Endothelial cell (in vitro differentiated cells): ENCODE results near the gene GUCY1A1. TPM values are rescaled to one million over a fixed set of nuclear protein-coding genes. Genes with fewer than 3 reads are reported as not detected.
A peak's percentile ranks its signal among the peaks of the same experiment; 100 is the strongest.

Experiments
- DNase-seq: peaks from one replicate; pipeline ENCODE4 v3.0.0; 2021; ENCODE audit warnings: low spot score
- H3K27ac Mint-ChIP-seq: one replicate; pipeline ENCODE4 v1.8.0; 2021; ENCODE audit warnings: mixed read lengths, inconsistent platforms; ENCODE audit not compliant: unreplicated experiment
- H3K27me3 Mint-ChIP-seq: one replicate; pipeline ENCODE4 v1.8.0; 2021; ENCODE audit warnings: mild to moderate bottlenecking, moderate library complexity, mixed read lengths, inconsistent platforms; ENCODE audit not compliant: unreplicated experiment
- H3K36me3 Mint-ChIP-seq: one replicate; pipeline ENCODE4 v1.8.0; 2021; ENCODE audit warnings: mild to moderate bottlenecking, low read depth, mixed read lengths, inconsistent platforms; ENCODE audit not compliant: unreplicated experiment
- H3K4me1 Mint-ChIP-seq: one replicate; pipeline ENCODE4 v1.8.0; 2021; ENCODE audit warnings: mild to moderate bottlenecking, mixed read lengths, inconsistent platforms; ENCODE audit not compliant: unreplicated experiment
- H3K4me3 Mint-ChIP-seq: one replicate; pipeline ENCODE4 v1.8.0; 2021; ENCODE audit warnings: mild to moderate bottlenecking, mixed read lengths, inconsistent platforms; ENCODE audit not compliant: unreplicated experiment
- H3K9me3 Mint-ChIP-seq: one replicate; pipeline ENCODE4 v1.8.0; 2021; ENCODE audit warnings: mixed read lengths, inconsistent platforms; ENCODE audit not compliant: unreplicated experiment
- CTCF ChIP-seq: fragments of 200-600 bp; sonication (generic); IDR thresholded peaks from one replicate; pipeline ENCODE4 v1.5.0; 2021; ENCODE audit warnings: antibody characterized with exemption; ENCODE audit not compliant: unreplicated experiment
- total RNA-seq: library from RNA; stranded (reverse); fragmentation: NEBNext Ultra II Directional; extraction: Animal tissue kit (Norgen Biotek cat#: 25700); gene quantifications from one replicate; pipeline ENCODE4 v1.2.1, GENCODE V29; 2021; ENCODE audit not compliant: unreplicated experiment

GUCY1A1 gene
- total RNA-seq, 1 donor from 2014 or later, result not detected

- H3K4me1 Mint-ChIP-seq, result peaks cover 2% of the 10 kb centered on the region
- peak; percentile 84 for DNase-seq
- H3K27me3 Mint-ChIP-seq, result no peaks in the 10 kb centered on the region
- H3K27ac Mint-ChIP-seq, result no peak within 1 kb of the TSS
- H3K4me3 Mint-ChIP-seq, result peak within 1 kb of the TSS; percentile 53
- H3K9me3 Mint-ChIP-seq, result no peaks in the 10 kb centered on the region
- no peak for TF ChIP-seq CTCF
- H3K36me3 Mint-ChIP-seq, result no peaks in the 10 kb centered on the region
Observed at GRCh38 chr4:155758481-155759371, 92.1 kb downstream of the GUCY1A1 start, which contains the start of gene GUCY1B1. Gene GUCY1B1 (plus strand): TSS chr4:155759021. CDS start chr4:155759141, 120 bp downstream.

GRCh38 chr4:155759372-155760252 lies 93.0 kb downstream of the GUCY1A1 start:
- DNase-seq, result peak; percentile 42
- Mint-ChIP-seq H3K27ac (no peak overlapping the region), H3K4me3 (no peak overlapping the region), H3K36me3 (no peaks in the 10 kb centered on the region), H3K27me3 (no peaks in the 10 kb centered on the region), H3K9me3 (no peaks in the 10 kb centered on the region), H3K4me1 (peaks cover 2% of the 10 kb centered on the region)
- TF ChIP-seq CTCF, result no peak

- Mint-ChIP-seq H3K36me3 (no peaks in the 10 kb centered on the region), H3K4me1 (peaks cover 2% of the 10 kb centered on the region)
Observed at GRCh38 chr4:155761047-155761446, 94.4 kb downstream of the GUCY1A1 start.

GRCh38 chr4:155761916-155762315 lies 95.3 kb downstream of the GUCY1A1 start:
- Mint-ChIP-seq H3K4me3 (no peak overlapping the region), H3K27ac (no peak overlapping the region), H3K27me3 (no peaks in the 10 kb centered on the region), H3K36me3 (no peaks in the 10 kb centered on the region), H3K4me1 (peaks cover 2% of the 10 kb centered on the region), H3K9me3 (no peaks in the 10 kb centered on the region)
- no peak for DNase-seq
- TF ChIP-seq CTCF, result no peak

More at GRCh38 chr4:155761047-155761446, 94.4 kb downstream of the GUCY1A1 start:
- DNase-seq, result no peak
- Mint-ChIP-seq H3K27me3 (no peaks in the 10 kb centered on the region), H3K9me3 (no peaks in the 10 kb centered on the region), H3K27ac (no peak overlapping the region), H3K4me3 (no peak overlapping the region)
- no peak for TF ChIP-seq CTCF
